ENCODE data around the gene OCRL. TPM values are rescaled to one million over a fixed set of nuclear protein-coding genes. Genes with fewer than 3 reads are reported as not detected.

The OCRL gene
- total RNA-seq, 4 donors from 2014 or later = 13.2 to 18.0 (median 15.9) TPM

GRCh38 chrX:129522184-129523078 lies 17.6 kb upstream of the OCRL start:
- intact Hi-C loops (cut with DNase I; ENCODE audit: low total_unique reads) = no loop called here
- H3K4me3 ChIP-seq (ENCODE audit: low read depth, poor library complexity, severe bottlenecking) = peak overlapping the region; percentile 65
- peak in 1 of 2 donors; percentile 19 for DNase-seq (ENCODE audit: low spot score in 2 of 2)
- 1 to 36% methylated on average over 26 to 37 of the region's 56 CpGs for WGBS, 2 donors
- TF ChIP-seq POLR2A (IDR thresholded peaks at IDR 0.05) = no peak

- intact Hi-C loops (cut with DNase I; ENCODE audit: low total_unique reads) = no loop called here
- DNase-seq (ENCODE audit: low spot score in 2 of 2) = peak; percentile 14 to 85
- WGBS, 2 donors = 6 to 46% methylated on average over 12 to 41 of the region's 54 CpGs
- peak within 1 kb of the TSS; percentile 65 for H3K4me3 ChIP-seq (ENCODE audit: low read depth, poor library complexity, severe bottlenecking)
- no peak for TF ChIP-seq POLR2A (IDR thresholded peaks at IDR 0.05)
- TF ChIP-seq, protein P1, sequence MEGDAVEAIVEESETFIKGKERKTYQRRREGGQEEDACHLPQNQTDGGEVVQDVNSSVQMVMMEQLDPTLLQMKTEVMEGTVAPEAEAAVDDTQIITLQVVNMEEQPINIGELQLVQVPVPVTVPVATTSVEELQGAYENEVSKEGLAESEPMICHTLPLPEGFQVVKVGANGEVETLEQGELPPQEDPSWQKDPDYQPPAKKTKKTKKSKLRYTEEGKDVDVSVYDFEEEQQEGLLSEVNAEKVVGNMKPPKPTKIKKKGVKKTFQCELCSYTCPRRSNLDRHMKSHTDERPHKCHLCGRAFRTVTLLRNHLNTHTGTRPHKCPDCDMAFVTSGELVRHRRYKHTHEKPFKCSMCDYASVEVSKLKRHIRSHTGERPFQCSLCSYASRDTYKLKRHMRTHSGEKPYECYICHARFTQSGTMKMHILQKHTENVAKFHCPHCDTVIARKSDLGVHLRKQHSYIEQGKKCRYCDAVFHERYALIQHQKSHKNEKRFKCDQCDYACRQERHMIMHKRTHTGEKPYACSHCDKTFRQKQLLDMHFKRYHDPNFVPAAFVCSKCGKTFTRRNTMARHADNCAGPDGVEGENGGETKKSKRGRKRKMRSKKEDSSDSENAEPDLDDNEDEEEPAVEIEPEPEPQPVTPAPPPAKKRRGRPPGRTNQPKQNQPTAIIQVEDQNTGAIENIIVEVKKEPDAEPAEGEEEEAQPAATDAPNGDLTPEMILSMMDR (IDR thresholded peaks at IDR 0.05) = no peak
These were observed 16.8 kb upstream of the OCRL start, which contains the start of gene SMARCA1 for GRCh38 chrX:129523079-129523911. Gene SMARCA1, minus strand, starts transcription at chrX:129523490. Its CDS starts 120 bp downstream, at chrX:129523370.

DNA sequence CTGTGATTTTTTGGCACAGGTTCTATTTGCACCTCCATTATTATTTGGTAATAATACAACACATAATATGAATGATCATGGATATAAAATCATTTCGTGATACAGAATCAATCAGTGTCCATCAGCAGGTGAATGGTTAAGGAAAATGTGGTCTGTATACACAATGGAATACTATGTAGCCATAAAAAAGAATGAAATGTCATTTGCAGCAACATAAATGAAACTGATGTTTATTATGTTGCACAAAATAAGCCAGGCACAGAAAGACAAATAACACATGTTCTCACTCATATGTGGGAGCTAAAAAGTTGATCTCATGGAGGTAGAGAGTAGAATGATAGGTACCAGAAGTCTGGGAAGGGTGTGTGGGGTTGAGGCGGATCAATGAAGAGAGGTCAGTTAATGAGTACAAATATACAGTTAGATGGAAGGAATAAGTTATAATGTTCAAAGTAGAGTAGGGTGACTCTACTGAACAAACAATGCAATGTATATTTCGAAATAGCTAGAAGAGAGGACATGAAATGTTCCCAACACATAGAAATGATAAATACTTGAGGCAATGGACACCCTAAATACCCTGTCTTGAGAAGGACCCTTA lies 15.7 kb upstream of the OCRL start:
- no peak overlapping the region for H3K4me3 ChIP-seq (ENCODE audit: low read depth, poor library complexity, severe bottlenecking)
- intact Hi-C loops (cut with DNase I; ENCODE audit: low total_unique reads) = no loop called here
- DNase-seq (ENCODE audit: low spot score in 2 of 2) = no peak
- WGBS, 2 donors = 73 to 84% methylated on average over 3 of the region's 3 CpGs
- TF ChIP-seq POLR2A (IDR thresholded peaks at IDR 0.05) = no peak
- TF ChIP-seq, protein P1 (IDR thresholded peaks at IDR 0.05) = no peak

GRCh38 chrX:129525162-129525561 lies 14.9 kb upstream of the OCRL start:
- 42 to 59% methylated on average over 4 of the region's 4 CpGs for WGBS, 2 donors
- intact Hi-C loops (cut with DNase I; ENCODE audit: low total_unique reads) = no loop called here
- TF ChIP-seq POLR2A (IDR thresholded peaks at IDR 0.05) = no peak
- TF ChIP-seq, protein P1 (IDR thresholded peaks at IDR 0.05) = no peak
- DNase-seq (ENCODE audit: low spot score in 2 of 2) = no peak
- no peak overlapping the region for H3K4me3 ChIP-seq (ENCODE audit: low read depth, poor library complexity, severe bottlenecking)

DNA sequence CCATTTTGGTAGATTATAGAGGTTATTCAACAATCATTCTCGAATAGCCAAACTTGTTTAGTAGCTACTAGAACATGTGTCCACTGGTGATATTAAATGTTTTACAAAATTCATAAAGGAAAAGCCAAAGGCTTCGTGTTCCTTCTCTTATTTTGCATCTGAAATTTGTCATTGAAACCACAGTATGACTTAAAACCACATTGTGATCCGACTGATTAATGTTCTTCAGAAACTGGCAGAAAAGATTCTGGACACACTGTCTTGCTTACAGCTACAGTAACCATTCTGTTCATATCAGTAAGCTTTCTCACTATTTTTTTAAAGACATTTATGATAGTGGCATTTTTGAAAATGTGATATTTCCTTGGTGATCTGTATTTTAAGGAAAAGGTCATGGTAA lies 14.2 kb upstream of the OCRL start:
- DNase-seq (ENCODE audit: low spot score in 2 of 2) = no peak
- 51 to 53% methylated on average over 3 of the region's 3 CpGs for WGBS, 2 donors
- TF ChIP-seq, protein P1 (IDR thresholded peaks at IDR 0.05) = no peak
- TF ChIP-seq POLR2A (IDR thresholded peaks at IDR 0.05) = no peak
- H3K4me3 ChIP-seq (ENCODE audit: low read depth, poor library complexity, severe bottlenecking) = no peak overlapping the region
- intact Hi-C loops (cut with DNase I; ENCODE audit: low total_unique reads) = no loop called here

Data from lower leg skin (tissue), 4 donors.